A549 treated with ZK216348 at 1 μM for 4 hours (cell line): Measurements from ENCODE around the gene RIN2. TPM values are rescaled to one million over a fixed set of nuclear protein-coding genes. Genes with fewer than 3 reads are reported as not detected.

Source experiments
- total RNA-seq: library from RNA; stranded (reverse); fragments of 200-300 nt; extraction: Qiagen RNA extraction; gene quantifications from 5 replicates; pipeline ENCODE4 v1.2.3, GENCODE V29; 2022; ENCODE audit warnings: low read depth

The RIN2 gene
- 23.9 to 27.9 TPM (median 26.6 TPM) in 5 replicates for total RNA-seq

GRCh38 chr20:19758133-19758500 is at the start of gene RIN2:
Gene RIN2, plus strand, starts transcription at chr20:19758258. Its CDS starts 131,344 bp downstream, at chr20:19889602.

